H7 (cell line): Measurements from ENCODE around the gene SLC25A41. TPM values are rescaled to one million over a fixed set of nuclear protein-coding genes. Genes with fewer than 3 reads are reported as not detected.

Experiments
- DNase-seq: peaks from one replicate; pipeline ENCODE4 v3.0.0; 2012
- H3K27me3 ChIP-seq: 2 replicates; pipeline ENCODE4 v1.6.0; 2011; ENCODE audit warnings: mild to moderate bottlenecking, low read length; ENCODE audit not compliant: control insufficient read depth, insufficient read depth
- H3K36me3 ChIP-seq: replicated peaks from 2 replicates; pipeline ENCODE4 v1.5.1; 2011; ENCODE audit warnings: low read length; ENCODE audit not compliant: control insufficient read depth, insufficient read depth
- H3K4me3 ChIP-seq: 2 replicates; pipeline ENCODE4 v1.5.1; 2011; ENCODE audit warnings: low read depth, mild to moderate bottlenecking, control low read depth, low read length, moderate library complexity; ENCODE audit not compliant: insufficient read depth
- total RNA-seq: library from RNA; depleted of rRNA; stranded (reverse); fragments of >200 nt; shearing (Covaris generic); gene quantifications from 2 replicates; pipeline ENCODE4 v1.2.3, GENCODE V29; 2014

The SLC25A41 gene
- total RNA-seq, 1 experiment from 2014 or later: 1.2 TPM

DNA sequence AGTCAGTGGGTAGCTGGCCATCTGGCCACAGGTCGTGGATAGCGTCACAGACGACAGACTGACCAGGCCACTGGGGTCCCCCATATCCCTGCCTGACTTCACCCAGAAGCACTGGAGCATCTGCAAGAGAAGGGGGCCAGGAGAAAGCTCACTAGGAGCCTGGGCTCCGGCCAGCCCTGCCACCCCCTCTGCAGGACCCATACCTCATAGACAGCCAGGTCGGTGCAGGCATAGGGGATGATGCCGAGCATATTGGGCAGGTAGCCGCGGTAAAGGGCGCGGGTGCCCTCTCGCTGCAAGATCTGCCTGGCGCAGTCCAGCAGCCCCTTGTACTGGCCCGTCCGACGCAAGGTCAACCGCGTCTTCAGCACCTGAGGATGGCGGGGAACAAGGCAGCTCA, 6.4 kb downstream of the SLC25A41 start:
- Histone ChIP-seq H3K36me3 (peaks cover 3% of the 10 kb centered on the region), H3K27me3 (peaks cover 8% of the 10 kb centered on the region; the same call in 1 of the 2 replicates), H3K4me3 (no peak overlapping the region)
- DNase-seq: no peak

DNA sequence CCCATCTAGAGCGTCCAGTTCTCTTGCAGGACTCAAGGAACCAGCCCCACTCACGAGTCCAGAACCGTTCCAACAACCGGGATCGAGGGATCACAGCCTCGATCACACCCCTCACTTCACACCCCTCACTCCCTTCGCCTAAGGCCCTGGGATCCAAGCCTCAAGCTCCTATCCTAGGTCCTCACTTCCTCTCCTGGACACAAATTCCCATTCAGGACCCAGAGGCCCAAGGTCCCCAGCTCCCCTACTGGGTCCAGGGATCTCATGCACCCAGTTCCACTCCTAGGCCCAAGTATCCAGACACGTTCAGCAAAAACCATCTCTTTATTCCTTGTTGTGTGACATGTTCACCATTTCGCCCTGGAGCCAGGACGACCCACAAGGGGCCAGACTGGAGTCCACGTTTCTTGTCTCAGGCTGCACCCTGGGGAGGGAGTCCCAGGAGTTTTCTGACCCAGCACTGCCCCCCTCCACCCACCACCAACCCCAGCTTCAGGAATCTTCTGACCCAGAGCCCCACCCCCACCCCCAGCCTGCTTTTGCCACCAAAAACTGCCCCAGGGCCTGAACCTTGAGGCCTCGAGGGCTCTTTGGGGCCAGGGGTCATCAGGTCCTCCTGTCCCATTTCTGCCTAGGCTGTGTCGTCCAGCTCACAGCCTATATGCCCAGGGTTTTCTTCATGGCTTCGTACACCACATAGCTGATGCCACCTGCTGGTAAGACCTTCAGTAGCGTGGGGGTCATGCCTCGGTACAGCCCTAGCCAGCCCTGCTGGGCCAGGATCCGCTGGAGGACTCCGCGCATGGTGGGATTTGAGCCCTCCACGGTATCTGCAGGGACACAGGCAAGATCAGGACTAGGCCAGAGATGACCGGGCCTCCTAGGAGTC, 7.6 kb downstream of the SLC25A41 start:
- Histone ChIP-seq H3K27me3 (peaks cover 8% of the 10 kb centered on the region; the same call in 1 of the 2 replicates), H3K4me3 (no peak overlapping the region; the same call in 1 of the 2 replicates), H3K36me3 (peaks cover 12% of the 10 kb centered on the region)
- DNase-seq: peak; percentile 26

DNA sequence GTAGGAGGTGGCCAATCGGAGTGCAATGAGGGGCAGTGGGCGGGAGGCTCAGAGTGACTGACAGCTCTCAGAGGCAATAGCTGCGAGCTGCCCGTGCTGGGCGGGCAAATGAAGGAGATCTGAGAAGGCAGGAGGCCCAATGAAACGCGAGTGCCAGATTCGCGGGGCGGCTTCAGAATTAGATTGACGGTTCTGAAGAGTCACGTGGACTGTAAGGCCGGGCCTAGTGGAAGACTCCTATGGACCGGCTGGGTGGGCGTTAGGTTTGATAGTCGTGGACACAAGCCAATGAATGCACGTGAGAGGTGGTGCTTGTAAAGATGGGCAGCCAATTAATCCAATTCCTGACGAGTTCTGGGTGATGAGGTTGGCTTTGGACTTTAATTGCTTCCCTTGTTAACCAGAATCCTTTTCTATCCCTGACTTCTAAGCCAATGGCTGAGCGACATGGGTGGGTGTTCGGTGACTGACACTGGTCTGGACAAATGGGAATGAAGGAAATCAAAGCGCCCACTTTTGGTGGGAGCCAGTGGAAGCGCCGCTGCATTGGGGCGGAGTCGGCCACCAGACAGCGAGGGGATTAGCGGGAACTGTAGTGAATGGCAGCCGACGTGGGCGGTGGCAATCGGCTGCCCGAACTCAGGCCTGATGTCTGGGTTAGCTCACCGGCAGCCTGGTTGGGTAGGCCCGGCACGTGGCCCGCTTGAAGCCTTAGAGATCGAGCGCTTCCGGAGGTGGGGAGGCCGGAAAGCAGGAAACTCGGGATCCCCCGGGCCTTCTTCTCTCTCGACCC, 8.4 kb downstream of the SLC25A41 start:
- Histone ChIP-seq H3K4me3 (no peak overlapping the region; the same call in 1 of the 2 replicates), H3K36me3 (peaks cover 19% of the 10 kb centered on the region), H3K27me3 (peaks cover 7% of the 10 kb centered on the region; the same call in 1 of the 2 replicates)
- peak; percentile 92 for DNase-seq

DNA sequence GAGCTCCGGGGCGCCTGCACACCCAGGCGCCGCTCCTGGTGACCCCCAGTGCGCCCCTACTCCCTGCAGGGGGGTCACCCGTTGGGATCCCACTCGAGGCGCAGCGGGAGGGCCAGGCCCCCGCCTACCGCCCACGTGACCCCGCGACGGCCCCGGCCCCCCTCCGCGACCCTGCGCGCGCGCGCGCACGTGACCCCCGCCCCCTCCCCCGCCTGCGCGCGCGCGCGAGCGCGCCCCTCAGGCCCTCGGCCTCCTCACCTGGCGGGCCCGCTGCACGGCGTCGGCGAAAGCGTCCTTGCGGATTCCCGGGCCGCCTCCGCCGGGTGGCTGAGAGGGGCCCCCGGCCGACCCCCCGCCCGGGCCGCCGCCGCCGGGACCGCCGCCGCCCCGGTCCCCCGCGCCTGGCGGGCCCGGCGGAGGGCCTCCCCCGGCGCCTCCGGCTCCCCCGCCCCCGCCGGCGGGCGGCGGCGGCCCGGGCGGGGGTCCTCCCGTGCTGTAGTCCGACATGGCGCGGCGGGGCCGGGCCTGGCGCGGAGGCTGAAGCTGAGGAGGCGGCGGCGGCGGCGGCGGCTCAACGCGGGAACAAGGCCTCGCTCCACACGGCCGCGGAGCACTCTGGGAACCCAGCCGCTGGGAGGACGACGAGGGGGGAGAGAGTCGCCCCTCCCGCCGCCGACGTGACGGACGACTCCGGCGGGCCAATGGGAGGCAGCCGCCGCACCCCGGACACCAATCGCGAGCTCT, 9.2 kb downstream of the SLC25A41 start, which contains the start of gene KHSRP:
TSS of gene KHSRP (minus strand) at position 617 of the 744 bp plus-strand sequence. CDS start at position 507, 110 bp downstream.
- peak; percentile 99 for DNase-seq
- H3K27me3 ChIP-seq: no peaks in the 10 kb centered on the region; the same call in 1 of the 2 replicates

DNA sequence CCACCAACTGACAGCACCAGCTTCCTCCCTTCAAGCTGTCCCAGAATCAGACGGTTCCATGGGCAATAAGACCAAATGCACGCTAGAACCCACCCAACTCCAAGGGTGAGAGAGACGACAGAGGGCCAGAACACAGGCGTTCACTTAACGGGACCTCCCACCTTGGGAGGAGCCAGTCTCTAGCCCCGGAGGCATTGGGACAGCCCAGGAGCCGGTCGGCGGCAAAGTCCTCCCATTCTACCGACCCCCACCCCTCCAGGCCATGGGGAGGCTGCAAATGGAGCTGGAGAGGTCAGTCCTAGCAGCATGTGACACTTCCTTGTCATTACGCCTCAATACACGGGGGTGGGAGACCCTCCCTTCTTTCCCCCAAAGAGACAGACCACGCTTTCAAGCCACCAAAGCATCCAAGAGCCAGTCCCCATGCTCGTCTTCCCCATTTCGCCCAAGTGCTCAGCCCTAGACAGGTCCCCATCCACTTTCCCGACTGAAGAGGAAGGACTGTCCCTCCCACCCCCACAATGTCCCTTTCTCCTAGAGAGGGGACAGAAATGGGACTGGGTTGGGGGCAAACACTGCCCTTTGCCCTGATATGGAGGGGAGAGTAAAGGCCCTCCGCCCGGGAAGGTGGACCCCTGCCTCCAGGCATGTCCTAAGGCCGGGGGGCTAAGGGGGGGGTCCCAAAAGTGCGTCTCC, 9.9 kb downstream of the SLC25A41 start:
- peak overlapping the region; percentile 92 for H3K4me3 ChIP-seq
- H3K36me3 ChIP-seq: peaks cover 32% of the 10 kb centered on the region
- no peaks in the 10 kb centered on the region for H3K27me3 ChIP-seq
- peak; percentile 83 for DNase-seq

More for the DNA sequence above, 9.2 kb downstream of the SLC25A41 start, which contains the start of gene KHSRP:
- Histone ChIP-seq H3K36me3 (peaks cover 26% of the 10 kb centered on the region), H3K4me3 (peak within 1 kb of the TSS; percentile 92)

DNA sequence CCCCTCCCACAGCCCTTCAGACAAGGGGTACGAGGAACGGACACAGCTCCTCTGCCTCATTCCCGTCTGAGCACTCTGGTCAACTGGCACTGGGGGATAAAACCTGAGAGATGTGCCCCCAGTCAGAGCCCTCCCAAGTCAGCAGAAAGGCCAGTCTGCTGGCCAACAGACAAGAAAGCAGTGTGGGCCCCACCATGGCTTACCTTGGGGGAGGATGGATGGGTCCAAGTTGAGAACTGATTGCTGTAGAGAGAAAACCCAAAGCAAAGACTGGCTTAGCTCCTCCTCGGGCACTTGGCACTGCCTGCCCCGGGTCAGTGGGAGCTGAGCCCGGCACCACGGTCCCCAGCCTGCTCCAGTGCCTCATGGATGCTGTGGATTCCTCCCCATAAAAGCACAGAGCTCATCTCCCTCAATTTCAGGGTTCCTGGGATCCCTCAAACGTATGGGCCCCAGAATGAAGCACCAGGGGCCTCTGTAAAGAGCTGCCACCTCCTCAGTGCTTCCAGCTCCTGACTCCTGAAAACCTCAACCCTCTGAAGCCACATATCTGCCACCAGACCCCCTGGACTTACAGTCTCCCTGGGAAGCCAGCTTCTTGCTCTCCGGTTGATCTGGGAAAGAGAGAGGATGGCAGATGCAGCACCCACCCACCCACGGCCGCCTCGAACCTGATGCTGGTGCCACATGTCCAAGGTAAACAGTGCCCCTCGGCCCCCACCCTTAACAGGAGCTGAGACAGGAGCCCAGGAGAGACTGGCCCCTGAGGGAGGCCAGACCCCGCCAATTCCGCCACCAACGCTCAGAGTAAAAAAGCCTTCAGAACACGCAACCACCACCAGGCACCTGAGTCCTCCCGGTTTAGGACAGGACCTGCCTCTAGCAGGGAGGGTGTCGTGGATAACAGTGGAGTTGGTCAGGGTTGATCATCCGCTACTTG, 12.2 kb downstream of the SLC25A41 start:
- Histone ChIP-seq H3K36me3 (peaks cover 47% of the 10 kb centered on the region), H3K27me3 (no peaks in the 10 kb centered on the region), H3K4me3 (no peak overlapping the region)
- DNase-seq: no peak

DNA sequence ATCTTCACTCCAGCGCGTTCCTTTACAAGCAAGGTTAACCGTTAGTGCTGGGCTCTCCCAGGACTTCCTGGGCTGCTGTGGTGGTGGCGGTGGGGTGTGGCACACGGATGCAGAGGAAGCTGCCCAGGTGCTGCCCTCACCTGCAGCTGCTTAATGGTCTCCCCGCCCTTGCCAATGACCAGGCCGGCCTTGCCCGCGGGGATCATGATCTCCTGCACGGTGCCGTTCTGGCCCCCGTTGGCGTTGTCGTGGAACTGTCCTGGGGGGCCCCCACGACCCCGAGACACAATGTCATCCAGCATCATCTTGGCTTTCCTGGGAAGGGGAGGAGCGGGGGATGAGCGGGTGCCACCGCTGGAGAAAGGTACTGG, 15.0 kb downstream of the SLC25A41 start:
- H3K36me3 ChIP-seq: peaks cover 56% of the 10 kb centered on the region
- no peaks in the 10 kb centered on the region for H3K27me3 ChIP-seq
- DNase-seq: no peak
- no peak overlapping the region for H3K4me3 ChIP-seq

DNA sequence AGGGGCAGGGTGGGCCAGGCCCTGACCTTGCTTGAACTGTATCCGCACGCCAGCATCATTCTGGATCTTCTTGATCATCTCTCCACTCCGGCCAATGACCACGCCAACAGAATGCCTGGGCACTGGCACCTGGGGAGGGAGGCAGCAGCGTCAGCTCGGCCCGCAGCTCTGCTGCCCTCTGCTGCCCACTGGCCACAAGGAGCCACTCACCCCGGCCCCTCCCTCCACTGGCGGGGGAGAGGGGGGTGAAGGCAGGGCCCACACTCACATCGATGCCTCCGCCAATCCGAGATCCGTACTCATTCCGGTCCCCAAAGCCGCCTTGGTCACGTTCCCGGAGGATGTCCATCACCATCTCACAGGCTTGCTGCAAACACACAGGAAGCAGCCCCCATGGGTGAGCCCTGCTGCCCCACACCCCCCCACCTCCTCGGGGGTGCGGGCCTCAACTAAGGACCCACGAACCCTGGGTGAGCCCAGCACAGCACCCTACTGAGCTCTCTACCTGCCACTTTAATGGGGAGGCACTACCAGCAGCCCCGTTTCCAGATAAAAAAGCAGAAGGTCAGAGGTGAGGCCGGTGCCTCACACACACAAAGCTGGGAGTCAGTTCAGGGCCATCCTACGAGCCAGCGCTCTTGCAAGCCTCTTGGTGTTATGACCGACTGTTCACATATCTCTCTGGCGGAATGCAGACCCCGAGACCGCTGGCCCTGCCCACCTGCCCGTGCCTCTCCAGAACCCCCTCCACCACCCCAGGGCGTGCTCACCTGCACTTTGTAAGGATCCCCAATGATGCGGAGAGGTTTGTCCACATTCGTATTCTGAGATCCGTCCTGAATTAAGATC, 15.6 kb downstream of the SLC25A41 start:
- peaks cover 56% of the 10 kb centered on the region for H3K36me3 ChIP-seq

DNA sequence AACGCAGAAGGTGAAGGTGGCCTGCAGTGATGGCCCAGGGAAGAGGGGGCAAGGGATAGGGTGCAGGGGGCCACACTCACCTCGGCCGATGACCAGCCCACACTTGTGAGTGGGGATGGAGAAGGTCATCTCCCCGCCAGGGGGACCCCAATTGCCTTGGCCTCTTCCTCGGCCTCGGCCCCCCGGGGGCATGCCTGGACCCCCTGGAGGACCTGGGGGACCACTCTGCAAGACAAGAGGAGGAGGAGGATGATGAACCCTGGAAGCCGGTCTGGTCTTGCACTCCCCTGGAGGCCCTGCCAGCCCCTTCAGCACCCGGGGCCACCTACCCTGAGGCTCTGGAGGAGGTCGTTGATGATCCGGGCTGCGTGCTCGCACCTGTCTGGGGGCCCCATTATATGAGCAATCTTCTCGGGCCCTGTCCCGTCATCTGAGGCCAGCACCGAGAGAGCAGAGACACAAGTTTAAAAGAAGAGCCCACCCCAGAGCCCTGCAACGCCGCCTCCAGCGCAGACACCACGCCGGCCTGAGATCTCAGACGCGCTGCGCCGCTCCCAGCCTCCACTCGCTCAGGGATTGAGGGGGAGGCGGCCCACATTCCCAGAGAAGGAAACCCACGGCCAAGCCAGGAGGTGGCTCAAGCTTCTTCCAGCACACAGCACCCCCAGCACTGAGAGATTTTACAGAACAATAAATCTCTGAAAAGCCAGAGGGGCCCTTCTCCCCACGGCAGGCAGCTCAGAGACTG, 16.7 kb downstream of the SLC25A41 start:
- H3K36me3 ChIP-seq: peaks cover 49% of the 10 kb centered on the region
- peak; percentile 51 for DNase-seq
- no peak overlapping the region for H3K4me3 ChIP-seq
- no peaks in the 10 kb centered on the region for H3K27me3 ChIP-seq

More for the DNA sequence above, 15.6 kb downstream of the SLC25A41 start:
- Histone ChIP-seq H3K27me3 (no peaks in the 10 kb centered on the region), H3K4me3 (no peak overlapping the region)
- peak; percentile 90 for DNase-seq

DNA sequence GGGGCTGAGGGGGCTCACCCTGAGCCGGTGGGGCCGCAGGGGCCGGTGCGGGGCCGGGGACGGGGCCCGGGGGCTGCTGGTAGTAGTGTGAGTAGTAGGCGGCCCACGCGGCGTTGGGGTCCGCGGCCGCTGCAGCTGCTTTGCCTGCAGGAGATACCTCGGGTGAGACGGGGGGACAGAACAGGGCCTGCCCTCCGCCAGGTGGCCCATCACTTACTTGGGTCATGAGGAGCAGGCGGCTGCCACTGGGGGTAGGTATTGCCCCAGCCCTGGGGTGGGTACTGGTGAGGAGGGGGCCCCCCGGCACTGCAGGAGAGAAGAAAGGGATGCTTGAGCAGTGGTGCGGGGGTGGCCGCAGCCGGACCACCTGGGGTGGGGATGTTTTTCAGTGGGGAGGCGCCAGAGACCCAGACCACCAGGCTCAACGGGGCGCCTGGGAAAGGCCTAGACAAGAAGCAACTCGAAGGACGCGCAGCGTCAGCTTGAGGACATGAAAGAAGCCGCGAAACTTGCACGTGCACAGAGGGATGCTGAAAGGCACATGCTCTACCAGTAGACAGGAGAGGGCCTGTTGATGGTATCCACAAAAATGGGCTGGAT, 17.9 kb downstream of the SLC25A41 start:
- peaks cover 41% of the 10 kb centered on the region for H3K36me3 ChIP-seq
- DNase-seq: peak; percentile 65
- H3K4me3 ChIP-seq: no peak overlapping the region
- no peaks in the 10 kb centered on the region for H3K27me3 ChIP-seq

DNA sequence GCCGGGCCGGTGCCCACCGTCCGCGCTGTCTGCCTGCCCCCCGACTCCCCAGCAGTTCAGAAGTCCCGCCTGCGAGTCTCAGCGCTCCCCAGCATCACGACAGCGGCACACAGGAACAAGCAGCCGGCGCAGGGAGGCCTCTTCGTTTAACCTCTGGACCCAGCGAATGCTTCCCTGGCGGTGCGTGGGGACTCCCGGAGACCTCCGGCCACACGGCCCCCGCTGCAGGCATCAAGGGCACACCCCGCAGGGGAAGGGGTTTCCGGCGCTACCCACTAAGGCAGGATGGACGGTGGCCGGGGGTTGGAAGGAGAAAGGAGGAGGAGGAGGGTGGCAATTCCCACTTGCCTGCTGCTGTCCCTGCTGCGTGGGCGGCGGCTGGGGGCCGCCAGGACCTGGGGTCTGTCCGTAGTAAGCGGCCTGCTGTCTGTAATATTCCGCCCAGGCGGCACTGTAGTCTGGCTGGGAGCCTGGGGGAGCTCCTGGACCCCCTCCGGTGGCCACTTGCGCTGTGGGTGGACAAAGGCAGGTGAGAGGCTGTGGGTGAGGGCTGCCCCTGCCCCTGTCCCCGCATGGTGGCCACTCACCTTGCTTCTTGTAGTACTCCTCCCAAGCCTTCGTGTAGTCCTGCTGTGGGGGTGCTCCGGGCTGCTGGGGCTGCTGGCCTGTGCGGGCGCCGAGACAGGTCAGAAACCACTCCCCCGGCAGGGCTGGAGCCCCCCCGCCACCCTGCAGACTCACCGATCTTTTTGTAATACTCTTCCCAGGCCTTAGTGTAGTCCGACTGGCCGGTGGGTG, 18.6 kb downstream of the SLC25A41 start:
- Histone ChIP-seq H3K27me3 (no peaks in the 10 kb centered on the region), H3K36me3 (peaks cover 35% of the 10 kb centered on the region), H3K4me3 (no peak overlapping the region)
- peak; percentile 66 for DNase-seq
